SU-DHL-6 (cell line): ENCODE data around the gene KISS1R.

ENCODE experiments used
- H2AFZ ChIP-seq: fragments of 200-600 bp; sonication (generic); 2 replicates; pipeline ENCODE4 v1.6.1; 2014; ENCODE audit warnings: low read depth, mild to moderate bottlenecking, moderate library complexity, mixed read lengths, antibody characterized with exemption, low read length; ENCODE audit not compliant: severe bottlenecking
- H3F3A ChIP-seq: fragments of 200-600 bp; shearing (Covaris generic); 2 replicates; pipeline ENCODE4 v1.6.0; 2016; ENCODE audit warnings: antibody characterized with exemption, mild to moderate bottlenecking; ENCODE audit not compliant: insufficient read depth
- H3K27ac ChIP-seq: fragments of 200-600 bp; sonication (generic); 2 replicates; pipeline ENCODE4 v1.5.1; 2016; ENCODE audit warnings: low read depth, mild to moderate bottlenecking, low read length, moderate library complexity, mixed read lengths
- H3K27me3 ChIP-seq: fragments of 200-600 bp; sonication (generic), shearing (Covaris generic); 2 replicates; pipeline ENCODE4 v1.6.0; 2014; ENCODE audit warnings: mild to moderate bottlenecking, low read length
- H3K36me3 ChIP-seq: fragments of 200-600 bp; sonication (generic); 2 replicates; pipeline ENCODE4 v1.6.1; 2014; ENCODE audit warnings: mild to moderate bottlenecking, low read length, mixed read lengths
- H3K4me2 ChIP-seq: fragments of 300-600, 200-600 bp; shearing (Covaris generic), sonication (generic); 2 replicates; pipeline ENCODE4 v1.6.0; 2014; ENCODE audit warnings: low read length, low read depth, mild to moderate bottlenecking; ENCODE audit not compliant: poor library complexity, severe bottlenecking
- H3K4me3 ChIP-seq: fragments of 200-600 bp; sonication (generic); 2 replicates; pipeline ENCODE4 v1.5.1; 2014; ENCODE audit warnings: antibody characterized with exemption, low read length, mild to moderate bottlenecking, mixed read lengths; ENCODE audit not compliant: insufficient read depth, poor library complexity, severe bottlenecking
- H3K79me2 ChIP-seq: fragments of 200-600 bp; sonication (generic); 2 replicates; pipeline ENCODE4 v1.6.1; 2014; ENCODE audit warnings: mild to moderate bottlenecking, low read length, moderate library complexity; ENCODE audit not compliant: insufficient read depth
- H3K9ac ChIP-seq: fragments of 200-600 bp; sonication (generic); 2 replicates; pipeline ENCODE4 v1.7.0; 2014; ENCODE audit warnings: mild to moderate bottlenecking, low read length
- H3K9me2 ChIP-seq: fragments of 200-600 bp; sonication (generic); replicated peaks from 2 replicates; pipeline ENCODE4 v1.6.1; 2014; ENCODE audit warnings: low read length; ENCODE audit not compliant: insufficient read depth
- H3K9me3 ChIP-seq: fragments of 200-600 bp; sonication (generic); 2 replicates; pipeline ENCODE4 v1.6.1; 2014; ENCODE audit warnings: low read length, mixed read lengths; ENCODE audit not compliant: insufficient read depth
- H4K20me1 ChIP-seq: fragments of 200-600 bp; sonication (generic); 2 replicates; pipeline ENCODE4 v1.6.1; 2014; ENCODE audit warnings: low read depth, mild to moderate bottlenecking, antibody characterized with exemption, low read length, moderate library complexity, mixed read lengths
- CTCF ChIP-seq: fragments of 200-600 bp; sonication (generic); IDR thresholded peaks from one replicate; pipeline ENCODE4 v1.5.1; 2017; ENCODE audit warnings: antibody characterized with exemption, mild to moderate bottlenecking, low read length, moderate library complexity; ENCODE audit not compliant: insufficient read depth, poor library complexity, severe bottlenecking
- EZH2phosphoT487 ChIP-seq: fragments of 200-600 bp; sonication (generic), shearing (Covaris generic); conservative IDR thresholded peaks from 2 replicates; pipeline ENCODE4 v1.6.1; 2018; ENCODE audit warnings: mild to moderate bottlenecking, antibody characterized with exemption, low read length, moderate library complexity, mixed read lengths

KISS1R gene

GRCh38 chr19:916645-917322 is 349 bp upstream of the KISS1R start:
- Histone ChIP-seq H3K9me2 (no peaks in the 10 kb centered on the region), H2AFZ (no peak overlapping the region), H4K20me1 (no peaks in the 10 kb centered on the region), H3K36me3 (no peaks in the 10 kb centered on the region), H3F3A (peaks cover 4% of the 10 kb centered on the region; the same call in 1 of the 2 replicates), H3K9ac (no peak overlapping the region), H3K27ac (no peak overlapping the region), H3K79me2 (no peaks in the 10 kb centered on the region), H3K4me3 (no peak overlapping the region), H3K27me3 (no peaks in the 10 kb centered on the region), H3K4me2 (no peak overlapping the region), H3K9me3 (no peaks in the 10 kb centered on the region)
- TF ChIP-seq EZH2phosphoT487 (no peak), CTCF (no peak)

- H3K9me2 ChIP-seq = no peaks in the 10 kb centered on the region
- H3F3A ChIP-seq = peaks cover 4% of the 10 kb centered on the region; the same call in 1 of the 2 replicates
- no peaks in the 10 kb centered on the region for H4K20me1 ChIP-seq
- no peak for TF ChIP-seq EZH2phosphoT487
- H3K9me3 ChIP-seq = no peaks in the 10 kb centered on the region
- no peak overlapping the region for H3K4me2 ChIP-seq
- H3K4me3 ChIP-seq = no peak overlapping the region
- H3K36me3 ChIP-seq = no peaks in the 10 kb centered on the region
- H3K27me3 ChIP-seq = no peaks in the 10 kb centered on the region
- H3K27ac ChIP-seq = no peak overlapping the region
- H3K79me2 ChIP-seq = no peaks in the 10 kb centered on the region
- no peak overlapping the region for H3K9ac ChIP-seq
- no peak overlapping the region for H2AFZ ChIP-seq
Measured at GRCh38 chr19:918152-918437, 962 bp downstream of the KISS1R start.

GRCh38 chr19:918481-919198 is 1.5 kb downstream of the KISS1R start:
- Histone ChIP-seq H3K9ac (no peak overlapping the region), H3K9me3 (no peaks in the 10 kb centered on the region), H3F3A (peaks cover 4% of the 10 kb centered on the region; the same call in 1 of the 2 replicates), H3K4me2 (no peak overlapping the region), H3K4me3 (no peak overlapping the region), H2AFZ (no peak overlapping the region), H3K36me3 (no peaks in the 10 kb centered on the region), H4K20me1 (no peaks in the 10 kb centered on the region), H3K27ac (no peak overlapping the region), H3K79me2 (no peaks in the 10 kb centered on the region), H3K9me2 (no peaks in the 10 kb centered on the region), H3K27me3 (no peaks in the 10 kb centered on the region)
- no peak for TF ChIP-seq CTCF
- no peak for TF ChIP-seq EZH2phosphoT487
